DOHH2 (cell line): ENCODE results near the gene RABL2B.

ENCODE experiments used
- EZH2phosphoT487 ChIP-seq: fragments of 200-600 bp; sonication (generic); IDR thresholded peaks from 2 replicates; pipeline ENCODE4 v1.6.1; 2017; ENCODE audit warnings: borderline replicate concordance, mild to moderate bottlenecking, antibody characterized with exemption, low read length, moderate library complexity, mixed read lengths
- TF ChIP-seq, protein P1 (sequence below): fragments of 200-600 bp; sonication (generic); IDR thresholded peaks from one replicate; pipeline ENCODE4 v1.5.1; 2014; ENCODE audit warnings: antibody characterized with exemption, mild to moderate bottlenecking, low read depth, low read length; ENCODE audit not compliant: poor library complexity, severe bottlenecking

- TF ChIP-seq, protein P1, sequence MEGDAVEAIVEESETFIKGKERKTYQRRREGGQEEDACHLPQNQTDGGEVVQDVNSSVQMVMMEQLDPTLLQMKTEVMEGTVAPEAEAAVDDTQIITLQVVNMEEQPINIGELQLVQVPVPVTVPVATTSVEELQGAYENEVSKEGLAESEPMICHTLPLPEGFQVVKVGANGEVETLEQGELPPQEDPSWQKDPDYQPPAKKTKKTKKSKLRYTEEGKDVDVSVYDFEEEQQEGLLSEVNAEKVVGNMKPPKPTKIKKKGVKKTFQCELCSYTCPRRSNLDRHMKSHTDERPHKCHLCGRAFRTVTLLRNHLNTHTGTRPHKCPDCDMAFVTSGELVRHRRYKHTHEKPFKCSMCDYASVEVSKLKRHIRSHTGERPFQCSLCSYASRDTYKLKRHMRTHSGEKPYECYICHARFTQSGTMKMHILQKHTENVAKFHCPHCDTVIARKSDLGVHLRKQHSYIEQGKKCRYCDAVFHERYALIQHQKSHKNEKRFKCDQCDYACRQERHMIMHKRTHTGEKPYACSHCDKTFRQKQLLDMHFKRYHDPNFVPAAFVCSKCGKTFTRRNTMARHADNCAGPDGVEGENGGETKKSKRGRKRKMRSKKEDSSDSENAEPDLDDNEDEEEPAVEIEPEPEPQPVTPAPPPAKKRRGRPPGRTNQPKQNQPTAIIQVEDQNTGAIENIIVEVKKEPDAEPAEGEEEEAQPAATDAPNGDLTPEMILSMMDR, result no peak
- TF ChIP-seq EZH2phosphoT487, result no peak
These were observed 50.8 kb downstream of the RABL2B start for GRCh38 chr22:50732681-50733080.
